GM12864 (cell line): ENCODE results near the gene JARID2.

Experiments
- DNase-seq: peaks from one replicate; pipeline ENCODE4 v3.0.0-alpha.2; 2011; ENCODE audit warnings: low read depth
- H3K4me3 ChIP-seq: 2 replicates; pipeline ENCODE4 v1.5.1; 2011; ENCODE audit warnings: mild to moderate bottlenecking, low read depth, low read length, control low read depth
- CTCF ChIP-seq: IDR thresholded peaks from 2 replicates; pipeline ENCODE4 v1.5.1; 2011; ENCODE audit warnings: low read depth, mild to moderate bottlenecking, moderate library complexity, low read length, control low read depth, inconsistent platforms; ENCODE audit errors: missing control alignments

The JARID2 gene

DNA sequence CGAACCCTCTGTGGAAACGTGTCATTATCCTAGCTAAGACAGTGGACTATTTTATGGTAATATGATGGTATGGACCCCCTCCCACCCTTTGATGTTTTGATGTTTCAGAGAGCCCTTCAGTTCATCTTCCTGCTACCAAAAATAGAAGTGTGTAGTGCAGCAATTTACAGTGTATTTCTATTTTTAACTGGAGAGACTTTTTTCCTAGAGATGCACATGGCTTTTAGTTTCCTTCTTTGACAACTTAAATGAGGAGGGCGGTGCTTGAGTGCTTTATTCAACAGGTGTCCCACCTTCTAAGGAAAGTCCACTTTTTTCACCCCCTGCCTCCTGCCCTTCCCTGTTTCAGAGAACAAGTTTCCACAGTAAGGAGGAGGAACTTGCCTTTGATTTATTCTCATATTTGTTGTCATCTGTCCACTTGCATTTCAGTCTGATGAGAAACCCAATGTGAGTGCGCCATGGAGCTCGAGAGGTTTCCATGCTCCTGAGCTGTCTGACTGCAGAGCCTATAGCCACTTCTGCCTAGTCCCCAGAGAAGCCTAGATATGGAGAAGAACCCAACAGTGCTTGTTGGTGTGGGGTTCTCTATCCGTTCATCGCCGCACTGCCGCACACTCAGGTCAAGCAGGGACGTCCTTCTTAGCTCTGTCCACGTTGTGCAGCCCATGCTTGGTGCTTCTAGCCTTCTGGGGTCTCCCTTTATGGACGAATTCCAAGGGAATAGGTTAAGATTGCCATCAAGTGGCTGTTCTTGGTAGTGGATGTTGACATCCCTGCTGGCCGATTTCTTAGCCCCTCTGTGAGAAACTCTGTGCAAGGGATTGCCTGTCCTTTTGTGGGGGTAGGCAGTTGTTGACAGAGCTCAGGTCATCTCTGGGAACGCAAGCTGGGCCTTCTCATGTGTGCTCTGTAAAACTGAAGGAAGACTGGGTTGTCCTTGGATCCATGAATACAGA, 144.2 kb downstream of the JARID2 start:
- DNase-seq: no peak
- TF ChIP-seq CTCF: peak; percentile 76
- no peak overlapping the region for H3K4me3 ChIP-seq

DNA sequence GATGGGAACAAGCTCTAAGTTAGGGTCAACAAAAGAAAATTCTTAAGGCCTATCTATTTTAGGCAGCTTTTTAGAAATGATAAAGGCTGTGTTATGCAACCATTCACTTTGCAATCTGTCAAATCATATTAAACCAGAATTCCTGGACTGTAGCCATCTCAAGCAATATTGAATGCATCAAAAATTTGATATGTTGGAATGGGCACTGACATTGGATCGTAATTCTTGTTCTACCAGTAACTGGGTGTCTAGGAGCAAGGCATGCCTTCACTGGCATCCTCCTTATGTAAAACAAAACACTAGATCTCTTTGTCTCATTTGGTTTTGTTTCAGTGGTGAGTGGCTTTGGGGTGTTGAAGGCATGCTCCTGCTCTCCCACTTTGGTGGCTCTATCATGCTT, 145.6 kb downstream of the JARID2 start:
- DNase-seq: no peak
- H3K4me3 ChIP-seq: no peak overlapping the region
- TF ChIP-seq CTCF: no peak

DNA sequence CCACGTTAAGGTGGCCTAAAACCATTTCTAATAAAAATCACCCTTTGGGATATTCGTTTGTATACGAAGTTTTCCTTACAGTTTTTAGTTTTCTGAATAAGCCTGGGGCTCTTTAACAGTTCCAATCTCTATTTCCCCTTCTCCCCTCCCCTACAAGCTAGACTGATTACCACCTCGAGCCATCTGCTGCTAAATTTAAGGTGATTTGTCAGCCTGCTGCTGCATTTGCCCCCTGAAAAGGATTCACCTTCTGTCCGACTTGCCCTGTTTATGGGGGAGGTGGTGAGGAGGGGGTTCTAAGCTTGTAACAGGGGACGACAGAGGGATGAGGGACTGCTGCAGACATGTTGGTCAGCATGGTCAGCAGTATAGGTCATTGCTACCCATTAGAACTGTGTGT, 146.3 kb downstream of the JARID2 start:
- H3K4me3 ChIP-seq: no peak overlapping the region
- DNase-seq: no peak
- TF ChIP-seq CTCF: no peak

GRCh38 chr6:15393605-15394004, 147.7 kb downstream of the JARID2 start:
- no peak overlapping the region for H3K4me3 ChIP-seq
- no peak for TF ChIP-seq CTCF
- DNase-seq: no peak

DNA sequence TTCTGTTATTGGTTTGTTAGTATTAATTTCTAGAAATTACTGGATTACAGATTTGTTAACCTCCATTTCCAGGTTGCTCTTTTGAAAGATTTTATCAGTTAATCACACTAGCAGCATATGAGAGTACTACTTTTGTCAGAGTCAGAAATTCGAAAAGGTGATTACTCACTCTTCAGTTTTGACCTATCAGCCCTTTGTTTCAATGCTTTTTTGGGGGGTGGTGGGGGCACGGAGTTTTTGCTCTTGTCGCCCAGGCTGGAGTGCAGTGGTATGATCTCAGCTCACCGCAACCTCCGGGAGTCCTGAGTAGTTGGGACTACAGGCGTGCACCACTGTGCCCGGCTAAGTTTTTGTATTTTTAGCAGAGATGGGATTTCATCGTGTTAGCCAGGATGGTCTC, 149.2 kb downstream of the JARID2 start:
- no peak for TF ChIP-seq CTCF

DNA sequence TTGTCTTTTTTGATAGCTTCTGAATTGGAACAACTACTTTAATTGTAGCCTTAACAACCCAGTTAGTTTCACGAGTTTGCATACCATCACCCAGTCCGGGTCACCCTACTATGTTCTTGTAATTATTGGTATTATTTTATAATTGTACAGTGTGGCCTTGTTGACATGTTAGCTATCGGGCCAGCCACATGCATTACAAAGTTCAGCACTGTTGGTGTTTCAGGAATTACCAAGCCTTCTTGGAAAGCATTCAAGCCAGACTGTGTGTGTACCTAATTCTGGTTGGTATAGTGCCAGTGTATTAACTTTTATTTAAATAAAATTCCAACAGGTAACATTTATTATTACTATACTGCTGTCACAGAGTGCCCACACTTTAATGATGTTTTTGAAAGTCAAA, 150.9 kb downstream of the JARID2 start:
- no peak for DNase-seq
- no peak overlapping the region for H3K4me3 ChIP-seq
- no peak for TF ChIP-seq CTCF

More for the DNA sequence above, 149.2 kb downstream of the JARID2 start:
- DNase-seq: no peak
- no peak overlapping the region for H3K4me3 ChIP-seq
